Right lobe of liver (tissue), 6 donors: ENCODE measurements around the gene DSTYK. TPM values are rescaled to one million over a fixed set of nuclear protein-coding genes. Genes with fewer than 3 reads are reported as not detected.

Experiments
- ATAC-seq, 4 donors: fragments of 200-7000 bp; cut with Tn5 transposase; one replicate each; pipeline ENCODE4 v1.9.1; 2020; ENCODE audit warnings: mild to moderate bottlenecking in 4 of 4, moderate library complexity in 4 of 4
- DNase-seq, 3 donors: peaks; one replicate each; pipeline ENCODE4 v3.0.0-alpha.2; 2020
- H3K27ac ChIP-seq, 3 donors: fragments of 200-600 bp; one replicate each; pipeline ENCODE4 v1.8.0; 2022
- H3K27me3 ChIP-seq, 2 donors: fragments of 200-600 bp; one replicate each; pipeline ENCODE4 v1.8.0; 2022
- H3K36me3 ChIP-seq, 4 donors: fragments of 200-600 bp; sonication (generic) in 1 of 4; one replicate each; pipeline versions ENCODE4 v1.5.1 to v1.8.0; 2017 to 2022; ENCODE audit warnings: control low read depth in 1 of 4
- H3K4me1 ChIP-seq, 4 donors: fragments of 200-600 bp; sonication (generic) in 1 of 4; one replicate each; pipeline versions ENCODE4 v1.5.1 to v1.8.0; 2017 to 2022; ENCODE audit warnings: control low read depth in 1 of 4
- H3K4me3 ChIP-seq, 3 donors: fragments of 200-600 bp; one replicate each; pipeline ENCODE4 v1.8.0; 2022
- H3K9me3 ChIP-seq, 4 donors: fragments of 200-600 bp; sonication (generic) in 1 of 4; one replicate each; pipeline versions ENCODE4 v1.5.1 to v1.8.0; 2017 to 2022; ENCODE audit warnings: control low read depth in 1 of 4
- POLR2A ChIP-seq: fragments of 450-650 bp; IDR thresholded peaks from one replicate; pipeline ENCODE4 v1.6.1; 2017; ENCODE audit warnings: antibody characterized with exemption, mild to moderate bottlenecking
- WGBS: methylation state at CpG from one replicate; pipeline ENCODE4 v1.1.6; 2018; ENCODE audit warnings: low coverage, low lambda C conversion rate; ENCODE audit not compliant: insufficient coverage; ENCODE audit errors: missing lambda C conversion rate; 5-methylcytosine and 5-hydroxymethylcytosine counted together
- intact Hi-C, 2 donors: fragments of 100-400 bp; cut with DNase I; formaldehyde crosslinking; loops; one replicate each; pipeline versions ENCODE4 v1.11.2 to v1.14.1; 2022
- total RNA-seq, 6 experiments: library from RNA; depleted of rRNA in 2 of 6; stranded (reverse); fragments of >200 nt in 2 of 6; fragmentation: NEBNext Ultra II Directional in 3 of 6; extraction: Animal tissue kit (Norgen Biotek cat#: 25700) in 3 of 6; gene quantifications; one replicate each; pipeline versions ENCODE4 v1.1.0 to v1.2.4, GENCODE V29; 2016 to 2023
- TF ChIP-seq, protein P1 (sequence below), 4 donors: fragments of 200-600 bp in 3 of 4; fragments of 450-650 bp in 1 of 4; IDR thresholded peaks; one replicate each; pipeline versions ENCODE4 v1.5.1 to v1.8.0; 2016 to 2022; ENCODE audit warnings: antibody characterized with exemption in 4 of 4, mild to moderate bottlenecking in 2 of 4
- donor health status: DM: no; HTN: yes; CAD: no.
- donor health status: DM: no; HTN: no; CAD: no.
- donor health status: DM: no; HTN: no; CAD: no.
- donor health status: DM: no; HTN: yes; CAD: no.
- donor health status: DM: no; HTN: yes; CAD: no.

Gene DSTYK
- total RNA-seq, 6 experiments from 2014 or later: 2.5 to 2.9 (median 2.6) TPM

DNA sequence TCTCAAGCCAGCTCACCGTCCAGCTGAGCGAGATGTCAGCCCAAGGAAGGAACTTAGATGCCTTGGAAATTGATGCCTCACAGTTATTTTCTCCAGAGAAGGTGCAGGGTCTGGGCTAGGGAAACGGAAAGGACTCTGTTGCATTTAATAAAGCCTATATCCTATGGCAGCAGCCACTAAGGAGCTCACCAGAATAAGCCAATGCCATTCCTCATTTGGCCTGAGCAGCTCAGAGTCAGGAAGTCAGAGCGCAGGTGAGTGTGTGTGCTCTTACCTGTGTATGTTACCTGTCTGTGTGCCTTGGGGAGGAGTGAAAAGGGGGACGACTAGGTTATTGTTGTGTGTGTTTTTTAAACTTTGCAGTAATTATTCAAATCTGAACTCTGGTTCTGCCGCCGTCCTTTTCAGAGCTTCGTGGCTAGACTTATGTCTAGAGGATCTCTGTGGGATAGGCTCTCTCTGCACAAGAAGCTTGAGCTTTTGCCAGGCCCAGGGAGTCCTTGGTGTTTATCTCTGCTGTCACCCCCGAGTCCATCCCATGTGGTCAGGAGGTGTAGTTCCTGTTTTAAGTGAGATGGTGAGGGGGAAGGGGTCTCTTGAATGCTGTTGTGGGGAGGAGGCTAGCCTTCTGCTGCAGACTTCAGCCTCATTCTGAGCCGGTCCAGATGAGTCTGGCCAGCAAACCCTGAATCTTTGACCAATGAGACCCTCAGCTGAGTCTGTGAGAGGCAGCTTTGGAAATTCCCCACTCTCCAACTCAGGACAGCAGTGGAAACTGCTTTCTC lies 18.6 kb upstream of the DSTYK start:
- no peak for TF ChIP-seq POLR2A
- TF ChIP-seq, protein P1, sequence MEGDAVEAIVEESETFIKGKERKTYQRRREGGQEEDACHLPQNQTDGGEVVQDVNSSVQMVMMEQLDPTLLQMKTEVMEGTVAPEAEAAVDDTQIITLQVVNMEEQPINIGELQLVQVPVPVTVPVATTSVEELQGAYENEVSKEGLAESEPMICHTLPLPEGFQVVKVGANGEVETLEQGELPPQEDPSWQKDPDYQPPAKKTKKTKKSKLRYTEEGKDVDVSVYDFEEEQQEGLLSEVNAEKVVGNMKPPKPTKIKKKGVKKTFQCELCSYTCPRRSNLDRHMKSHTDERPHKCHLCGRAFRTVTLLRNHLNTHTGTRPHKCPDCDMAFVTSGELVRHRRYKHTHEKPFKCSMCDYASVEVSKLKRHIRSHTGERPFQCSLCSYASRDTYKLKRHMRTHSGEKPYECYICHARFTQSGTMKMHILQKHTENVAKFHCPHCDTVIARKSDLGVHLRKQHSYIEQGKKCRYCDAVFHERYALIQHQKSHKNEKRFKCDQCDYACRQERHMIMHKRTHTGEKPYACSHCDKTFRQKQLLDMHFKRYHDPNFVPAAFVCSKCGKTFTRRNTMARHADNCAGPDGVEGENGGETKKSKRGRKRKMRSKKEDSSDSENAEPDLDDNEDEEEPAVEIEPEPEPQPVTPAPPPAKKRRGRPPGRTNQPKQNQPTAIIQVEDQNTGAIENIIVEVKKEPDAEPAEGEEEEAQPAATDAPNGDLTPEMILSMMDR (IDR thresholded peaks at IDR 0.05): no peak
- ATAC-seq: no peak
- Histone ChIP-seq H3K27ac (no peak overlapping the region), H3K4me1 (peaks cover 0 to 9% (median 0%) of the 10 kb centered on the region in 4 donors), H3K27me3 (no peaks in the 10 kb centered on the region), H3K9me3 (no peaks in the 10 kb centered on the region), H3K36me3 (no peaks in the 10 kb centered on the region), H3K4me3 (no peak overlapping the region)
- WGBS: 33% methylated on average over 7 of the region's 10 CpGs
- intact Hi-C loops: no loop called here
- no peak for DNase-seq

DNA sequence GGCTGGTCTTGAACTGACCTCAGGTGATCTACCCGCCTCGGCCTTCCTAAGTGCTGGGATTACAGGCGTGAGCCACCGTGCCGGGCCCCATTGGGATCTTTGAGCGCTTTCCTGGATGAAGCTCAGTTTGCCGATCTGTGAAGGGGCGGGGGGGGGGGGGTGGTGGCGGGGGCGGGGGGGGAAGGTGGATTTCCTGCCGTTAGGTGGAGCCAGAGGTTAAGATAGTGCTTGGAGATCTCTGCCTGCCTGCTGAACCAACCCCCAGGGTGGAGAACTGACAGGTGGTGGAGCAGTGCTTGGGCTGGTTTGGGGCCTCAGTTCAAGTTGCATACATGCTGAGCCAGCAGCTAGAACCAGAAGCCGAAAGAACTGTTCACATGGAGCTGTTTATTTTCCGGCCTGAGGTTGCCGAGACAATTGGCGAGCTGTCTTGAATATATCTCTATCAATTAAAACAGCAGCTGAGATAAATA lies 17.9 kb upstream of the DSTYK start:
- peak overlapping the region in 1 of 3 donors; percentile 31 for H3K4me3 ChIP-seq
- no peak for TF ChIP-seq POLR2A
- TF ChIP-seq, protein P1 (IDR thresholded peaks at IDR 0.05): peak in 2 of 4 donors; percentile 5 to 7
- intact Hi-C loops: no loop called here
- peaks cover 0 to 9% (median 0%) of the 10 kb centered on the region in 4 donors for H3K4me1 ChIP-seq
- no peak overlapping the region for H3K27ac ChIP-seq
- H3K27me3 ChIP-seq: no peaks in the 10 kb centered on the region
- WGBS: 2% methylated on average over 7 of the region's 15 CpGs
- no peaks in the 10 kb centered on the region for H3K36me3 ChIP-seq
- DNase-seq (peak in 1 of 3 donors; percentile 54), ATAC-seq (peak; percentile 73 to 76 (median 74))
- H3K9me3 ChIP-seq: no peaks in the 10 kb centered on the region

DNA sequence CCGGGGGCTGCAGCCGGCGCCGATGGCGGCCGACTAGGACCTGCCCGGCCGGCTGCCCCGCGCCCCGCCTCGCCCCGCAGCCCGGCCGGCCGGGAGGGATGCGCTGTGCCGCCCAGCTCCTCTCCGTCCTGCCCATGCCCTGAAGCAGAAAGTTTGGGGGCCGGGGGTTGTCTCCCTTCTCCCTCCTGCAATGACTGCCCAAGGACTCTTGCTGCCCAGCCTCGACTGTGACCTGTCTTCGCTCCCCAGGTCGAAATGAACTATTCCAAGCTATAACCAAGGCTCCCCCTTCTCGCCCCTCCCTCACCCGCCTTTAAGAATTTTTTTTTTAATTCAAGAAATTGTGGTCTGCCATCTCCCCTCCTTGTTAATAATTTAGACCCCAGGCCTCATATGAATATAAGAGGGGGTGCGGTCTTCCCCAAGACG lies 16.6 kb upstream of the DSTYK start:
- peaks cover 0 to 9% (median 0%) of the 10 kb centered on the region in 4 donors for H3K4me1 ChIP-seq
- DNase-seq (no peak), ATAC-seq (no peak)
- no peak overlapping the region for H3K27ac ChIP-seq
- no peaks in the 10 kb centered on the region for H3K27me3 ChIP-seq
- intact Hi-C loops: no loop called here
- no peak for TF ChIP-seq POLR2A
- TF ChIP-seq, protein P1 (IDR thresholded peaks at IDR 0.05): no peak
- peak overlapping the region; percentile 16 to 51 (median 38) for H3K4me3 ChIP-seq
- no peaks in the 10 kb centered on the region for H3K9me3 ChIP-seq
- WGBS: 0% methylated on average over 5 of the region's 27 CpGs
- H3K36me3 ChIP-seq: no peaks in the 10 kb centered on the region

DNA sequence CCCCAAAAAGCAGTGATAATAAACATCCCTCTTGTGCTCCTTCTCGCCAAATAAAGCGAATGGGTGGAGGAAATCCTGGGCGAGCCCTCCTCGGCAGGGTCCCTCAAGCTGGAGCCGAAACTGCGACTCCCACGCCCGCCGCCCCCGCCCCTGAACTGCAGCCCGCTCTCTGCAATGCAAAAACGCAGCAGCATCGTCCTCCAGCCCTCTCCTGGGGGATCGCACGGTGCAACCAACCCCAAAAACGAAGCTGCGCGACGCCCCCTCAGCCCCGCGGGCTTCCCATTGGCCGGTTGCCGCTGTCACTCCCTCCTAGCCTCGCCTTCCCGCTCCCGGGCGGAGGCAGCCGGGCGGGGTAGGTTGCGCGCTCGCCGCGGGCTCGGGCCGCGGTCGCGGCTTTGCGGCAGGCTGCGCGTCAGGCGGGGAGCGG lies 16.1 kb upstream of the DSTYK start, which contains the start of gene TMCC2:
Gene TMCC2 (plus strand): TSS at position 363 of the 430 bp plus-strand sequence. CDS start 619 bp downstream, outside the sequence.
- Histone ChIP-seq H3K27me3 (no peaks in the 10 kb centered on the region), H3K27ac (no peak within 1 kb of the TSS), H3K9me3 (no peaks in the 10 kb centered on the region), H3K36me3 (no peaks in the 10 kb centered on the region), H3K4me3 (peak within 1 kb of the TSS; percentile 34 to 52 (median 51)), H3K4me1 (peaks cover 0 to 9% (median 0%) of the 10 kb centered on the region in 4 donors)
- TF ChIP-seq, protein P1 (IDR thresholded peaks at IDR 0.05): no peak
- no peak for TF ChIP-seq POLR2A
- ATAC-seq (peak; percentile 89 to 92 (median 92)), DNase-seq (peak; percentile 75 to 84 (median 82))
- intact Hi-C loops: no loop called here
- WGBS: 0% methylated on average over 1 of the region's 44 CpGs
